Transverse colon (tissue), 4 donors: Measurements from ENCODE around the gene MPND. TPM values are rescaled to one million over a fixed set of nuclear protein-coding genes. Genes with fewer than 3 reads are reported as not detected.

Experiments
- DNase-seq: peaks from one replicate; pipeline ENCODE4 v3.0.0-alpha.2; 2019
- H3K27ac ChIP-seq, 4 donors: fragments of 200-600 bp; sonication (generic); 2 replicates each; pipeline ENCODE4 v1.5.1; 2016 to 2018; ENCODE audit warnings: inconsistent platforms in 4 of 4
- H3K27me3 ChIP-seq: fragments of 200-600 bp; sonication (generic); 2 replicates; pipeline ENCODE4 v1.5.1; 2017; ENCODE audit warnings: inconsistent platforms
- H3K36me3 ChIP-seq, 4 donors: fragments of 200-600 bp; sonication (generic); 2 replicates each; pipeline ENCODE4 v1.5.1; 2017 to 2019; ENCODE audit warnings: inconsistent platforms in 4 of 4
- H3K4me1 ChIP-seq, 4 donors: fragments of 200-600 bp; sonication (generic); 2 replicates each; pipeline ENCODE4 v1.5.1; 2017 to 2020; ENCODE audit warnings: inconsistent platforms in 4 of 4
- H3K4me3 ChIP-seq, 4 donors: fragments of 200-600 bp; sonication (generic); 1 replicate in 1 of 4; 2 replicates in 3 of 4; pipeline versions ENCODE4 v1.5.1 to v1.6.1; 2017 to 2019; ENCODE audit warnings: inconsistent platforms in 4 of 4
- H3K9me3 ChIP-seq, 2 donors: fragments of 200-600 bp; sonication (generic); 2 replicates each; pipeline ENCODE4 v1.5.1; 2017 to 2019; ENCODE audit warnings: inconsistent platforms in 2 of 2
- CTCF ChIP-seq, 5 experiments: fragments of 200-600 bp in 3 of 5; fragments of 450-650 bp in 2 of 5; sonication (generic) in 3 of 5; IDR thresholded peaks; 1 replicate in 2 of 5; 2 replicates in 3 of 5; pipeline ENCODE4 v1.5.1; 2016 to 2017; ENCODE audit warnings: antibody characterized with exemption in 5 of 5, inconsistent platforms in 3 of 5, mild to moderate bottlenecking in 2 of 5, moderate library complexity in 1 of 5
- EP300 ChIP-seq: sonication (generic); formaldehyde crosslinking; IDR thresholded peaks from one replicate; pipeline ENCODE4 v1.6.1; 2017; ENCODE audit warnings: antibody characterized with exemption, low read depth
- POLR2A ChIP-seq: fragments of 450-650 bp; IDR thresholded peaks from one replicate; pipeline ENCODE4 v1.6.1; 2016; ENCODE audit warnings: antibody characterized with exemption, mild to moderate bottlenecking, moderate library complexity
- POLR2AphosphoS5 ChIP-seq, 3 donors: sonication (generic); formaldehyde crosslinking; IDR thresholded peaks; one replicate each; pipeline ENCODE4 v1.6.1; 2016; ENCODE audit warnings: antibody characterized with exemption in 3 of 3
- WGBS, 2 donors: methylation state at CpG; one replicate each; pipeline ENCODE4 v1.1.5; 2018; ENCODE audit warnings: low coverage in 1 of 2; 5-methylcytosine and 5-hydroxymethylcytosine counted together
- in situ Hi-C, 4 donors: fragments of 200-750 bp; cut with MboI; loops; one replicate each; pipeline versions ENCODE4 v1.15.0 to v1.15.1; 2017; ENCODE audit warnings: low sequenced_read_pairs in 3 of 4, low pct_ligation_motif_present in 1 of 4, low pct_unique_long_range_greater_than_20kb in 1 of 4
- intact Hi-C: fragments of 100-400 bp; cut with DNase I; formaldehyde crosslinking; loops from one replicate; pipeline ENCODE4 v1.15.1; 2023; ENCODE audit warnings: low total_unique reads
- total RNA-seq, 4 donors: library from RNA; depleted of rRNA; stranded (reverse); fragments of >200 nt; gene quantifications; one replicate each; pipeline ENCODE4 v1.1.0, GENCODE V29; 2016

The MPND gene
- total RNA-seq, 4 donors from 2014 or later = 16.5 to 96.5 (median 33.7) TPM

GRCh38 chr19:4385291-4386040 is 42.1 kb downstream of the MPND start:
- Histone ChIP-seq H3K9me3 (no peaks in the 10 kb centered on the region), H3K27me3 (no peaks in the 10 kb centered on the region), H3K36me3 (peaks cover 0 to 6% (median 0%) of the 10 kb centered on the region in 4 donors), H3K27ac (no peak overlapping the region), H3K4me1 (peaks cover 11 to 33% (median 21%) of the 10 kb centered on the region in 4 donors), H3K4me3 (no peak overlapping the region)
- in situ Hi-C loops = no loop called here
- WGBS, 2 donors = 78 to 100% methylated on average over 3 to 15 of the region's 15 CpGs
- intact Hi-C loops = no loop called here
- TF ChIP-seq POLR2AphosphoS5 (IDR thresholded peaks at IDR 0.05) = no peak
- TF ChIP-seq CTCF (IDR thresholded peaks at IDR 0.05) = no peak
- no peak for TF ChIP-seq POLR2A
- TF ChIP-seq EP300 = no peak
- no peak for DNase-seq

GRCh38 chr19:4386041-4386782 is 42.9 kb downstream of the MPND start:
- peaks cover 0 to 6% (median 0%) of the 10 kb centered on the region in 4 donors for H3K36me3 ChIP-seq
- no peak for DNase-seq
- H3K9me3 ChIP-seq = no peaks in the 10 kb centered on the region
- no peak overlapping the region for H3K27ac ChIP-seq
- in situ Hi-C loops (no loop called here), intact Hi-C loops (no loop called here)
- H3K4me3 ChIP-seq = no peak overlapping the region
- TF ChIP-seq CTCF (IDR thresholded peaks at IDR 0.05) (peak in 1 of 5 experiments; percentile 14), POLR2A (no peak)
- WGBS, 2 donors = 92% methylated on average over 13 of the region's 13 CpGs; no CpG with 5 or more reads in 1 of the 2 donors
- H3K4me1 ChIP-seq = peaks cover 13 to 36% (median 26%) of the 10 kb centered on the region in 4 donors
- no peaks in the 10 kb centered on the region for H3K27me3 ChIP-seq

- Histone ChIP-seq H3K4me1 (peaks cover 20 to 56% (median 36%) of the 10 kb centered on the region in 4 donors), H3K9me3 (no peaks in the 10 kb centered on the region), H3K36me3 (peaks cover 0 to 6% (median 0%) of the 10 kb centered on the region in 4 donors), H3K27me3 (no peaks in the 10 kb centered on the region), H3K27ac (peak overlapping the region in 3 of 4 donors; percentile 64 to 76 (median 70)), H3K4me3 (no peak overlapping the region)
- no peak for TF ChIP-seq EP300
- in situ Hi-C loops = no loop called here
- intact Hi-C loops = no loop called here
- DNase-seq = no peak
- WGBS, 2 donors = 81 to 86% methylated on average over 4 to 14 of the region's 16 CpGs
These were observed 45.1 kb downstream of the MPND start for GRCh38 chr19:4388337-4389063.

- WGBS, 2 donors = 87% methylated on average over 5 of the region's 9 CpGs; no CpG with 5 or more reads in 1 of the 2 donors
- Histone ChIP-seq H3K4me1 (peaks cover 23 to 61% (median 39%) of the 10 kb centered on the region in 4 donors), H3K27ac (peak overlapping the region; percentile 64 to 76 (median 70)), H3K36me3 (peaks cover 0 to 6% (median 0%) of the 10 kb centered on the region in 4 donors), H3K27me3 (no peaks in the 10 kb centered on the region), H3K4me3 (no peak overlapping the region), H3K9me3 (no peaks in the 10 kb centered on the region)
- in situ Hi-C loops (no loop called here), intact Hi-C loops (no loop called here)
- DNase-seq = no peak
- no peak for TF ChIP-seq CTCF (IDR thresholded peaks at IDR 0.05)
- no peak for TF ChIP-seq POLR2AphosphoS5 (IDR thresholded peaks at IDR 0.05)
- TF ChIP-seq EP300 = no peak
- no peak for TF ChIP-seq POLR2A
These were observed 45.7 kb downstream of the MPND start for GRCh38 chr19:4389064-4389375.
